Skeletal muscle tissue (tissue), 4 donors: ENCODE measurements around the gene METTL2A. TPM values are rescaled to one million over a fixed set of nuclear protein-coding genes. Genes with fewer than 3 reads are reported as not detected.
A peak's percentile ranks its signal among the peaks of the same experiment; 100 is the strongest.
"Not testable (repeated sequence)": the region's sequence is repeated elsewhere in the genome, so short reads cannot be mapped to it uniquely, and the experiment has no call there.

Experiments used
- H3K27ac ChIP-seq: one replicate; pipeline ENCODE4 v1.7.0; 2013; ENCODE audit warnings: mild to moderate bottlenecking, low read depth, low read length, inconsistent platforms
- H3K27me3 ChIP-seq, 3 donors: one replicate each; pipeline ENCODE4 v1.7.0; 2013; ENCODE audit warnings: low read length in 3 of 3; ENCODE audit not compliant: control insufficient read depth in 3 of 3, insufficient read depth in 3 of 3
- H3K36me3 ChIP-seq, 3 donors: one replicate each; pipeline ENCODE4 v1.7.0; 2013; ENCODE audit warnings: low read length in 3 of 3; ENCODE audit not compliant: control insufficient read depth in 3 of 3, insufficient read depth in 3 of 3
- H3K4me1 ChIP-seq, 3 donors: one replicate each; pipeline ENCODE4 v1.7.0; 2013; ENCODE audit warnings: low read length in 3 of 3, mild to moderate bottlenecking in 3 of 3; ENCODE audit not compliant: control insufficient read depth in 3 of 3, insufficient read depth in 3 of 3
- H3K4me3 ChIP-seq, 3 donors: one replicate each; pipeline ENCODE4 v1.7.0; 2013; ENCODE audit warnings: low read length in 3 of 3
- H3K9ac ChIP-seq, 3 donors: one replicate each; pipeline ENCODE4 v1.7.0; 2013; ENCODE audit warnings: low read length in 3 of 3, mild to moderate bottlenecking in 3 of 3, moderate library complexity in 2 of 3, low read depth in 1 of 3
- H3K9me3 ChIP-seq, 3 donors: one replicate each; pipeline ENCODE4 v1.7.0; 2013; ENCODE audit warnings: low read length in 3 of 3; ENCODE audit not compliant: control insufficient read depth in 3 of 3
- total RNA-seq: library from RNA; depleted of rRNA; stranded (reverse); fragments of >200 nt; gene quantifications from one replicate; pipeline ENCODE4 v1.2.3, GENCODE V29; 2014
- donor health status: Osteomylitis.

Gene METTL2A
- total RNA-seq, 1 donor from 2014 or later = 18.3 TPM

DNA sequence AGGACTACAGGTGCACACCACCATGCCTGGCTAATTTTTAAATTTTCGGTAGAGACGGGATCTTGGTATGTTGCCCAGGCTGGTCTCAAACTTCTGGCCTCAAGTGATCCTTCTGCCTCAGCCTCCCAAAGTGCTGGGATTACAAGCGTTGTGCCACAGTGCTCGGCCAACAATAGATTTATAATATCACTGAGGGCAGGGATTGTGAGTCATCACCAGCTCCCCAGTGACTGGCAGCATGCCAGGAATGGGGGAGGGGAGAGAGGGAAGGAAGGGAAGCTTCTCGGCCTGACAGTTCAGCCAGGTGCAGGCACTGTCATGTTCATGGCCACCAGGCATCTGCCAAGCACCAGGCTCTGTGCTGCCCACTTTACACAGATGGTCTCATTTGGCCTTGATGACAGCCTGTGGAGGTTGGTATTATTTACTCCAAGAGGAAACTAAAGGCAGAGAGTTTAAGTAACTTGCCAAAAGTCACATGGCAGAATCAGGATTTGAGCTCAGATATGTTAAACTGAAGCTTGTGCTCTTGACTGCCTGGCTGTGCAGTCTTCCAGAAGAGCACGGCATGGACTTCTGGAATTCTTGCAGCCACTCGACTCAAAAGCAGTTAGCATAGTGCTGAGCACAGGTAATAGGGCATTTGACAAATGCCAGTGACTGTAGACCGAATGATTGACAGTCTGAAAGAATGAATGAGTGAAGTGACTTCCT, 47.1 kb downstream of the METTL2A start:
- H3K36me3 ChIP-seq, H3K4me1 ChIP-seq, H3K9me3 ChIP-seq, H3K9ac ChIP-seq, H3K4me3 ChIP-seq, H3K27ac ChIP-seq, H3K27me3 ChIP-seq: not testable (repeated sequence)

DNA sequence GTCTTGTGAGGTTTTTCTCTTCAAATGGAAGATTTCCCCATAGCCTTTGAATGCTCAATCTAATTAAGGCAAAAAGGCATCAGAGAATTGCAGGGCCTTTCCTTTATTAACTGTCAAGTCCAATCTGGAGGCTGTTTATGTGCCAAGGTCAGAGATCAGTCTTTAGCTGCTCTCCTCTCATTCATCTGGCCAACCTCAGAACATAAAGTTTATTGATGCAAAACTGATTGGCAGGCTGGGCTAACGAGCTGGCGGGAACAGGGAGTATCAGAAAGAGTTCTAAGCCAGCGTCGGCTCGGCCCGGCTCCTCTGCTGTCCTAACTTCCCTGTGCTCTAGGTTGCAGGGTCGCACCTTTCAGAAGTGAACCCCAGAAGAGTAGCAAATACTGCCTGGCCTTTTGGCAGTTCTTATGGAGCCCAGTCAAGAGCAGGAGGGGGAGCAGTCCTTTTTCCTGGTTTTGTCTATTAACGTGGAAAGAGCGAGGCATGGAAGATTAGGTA, 47.7 kb downstream of the METTL2A start:
- not testable (repeated sequence) for H3K27ac ChIP-seq, H3K9me3 ChIP-seq, H3K4me3 ChIP-seq, H3K27me3 ChIP-seq, H3K36me3 ChIP-seq, H3K9ac ChIP-seq, H3K4me1 ChIP-seq

DNA sequence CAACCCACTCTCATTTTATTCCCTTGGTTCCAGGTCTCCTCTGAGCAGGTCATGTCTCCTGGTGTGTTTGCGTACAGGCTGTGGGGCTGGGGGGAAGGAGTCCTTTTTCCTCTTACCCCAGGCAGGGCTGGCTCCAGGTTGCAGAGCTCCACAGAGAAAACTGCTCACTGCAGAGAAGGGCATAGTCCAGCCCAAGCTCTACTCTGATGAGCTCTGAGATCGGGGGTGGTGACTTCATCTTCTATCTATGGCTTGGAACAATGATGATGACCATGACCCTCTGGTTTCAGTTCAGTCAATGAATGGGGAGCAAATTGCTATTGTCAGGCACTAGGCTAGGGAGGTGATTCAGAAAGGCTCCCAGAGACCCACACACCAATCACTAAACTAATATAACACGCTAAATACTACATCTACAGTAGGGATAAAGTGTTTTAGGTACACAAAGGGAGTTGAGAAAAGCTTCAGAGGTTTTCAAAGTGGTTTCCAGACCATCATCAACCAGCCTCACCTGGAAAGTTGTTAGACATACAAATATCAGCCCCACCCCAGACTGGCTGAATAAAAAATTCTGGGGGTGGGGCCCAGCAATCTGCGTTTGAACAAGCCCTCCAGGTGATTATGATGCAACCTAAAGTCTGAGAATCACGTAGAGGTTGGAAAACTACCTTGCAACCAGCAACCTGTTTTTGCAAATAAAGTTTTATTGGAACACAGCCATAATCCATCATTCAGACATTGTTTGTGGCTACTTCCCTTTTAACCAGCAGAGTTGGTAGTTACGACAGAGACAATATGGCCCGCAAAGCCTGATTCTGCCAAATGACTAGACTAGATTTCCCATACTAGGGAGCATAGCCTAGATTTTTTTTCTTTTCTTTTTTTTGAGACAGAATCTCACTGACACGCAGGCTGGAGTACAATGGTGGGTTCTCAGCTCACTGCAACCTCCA, 49.6 kb downstream of the METTL2A start:
- H3K4me3 ChIP-seq, H3K36me3 ChIP-seq, H3K4me1 ChIP-seq, H3K9ac ChIP-seq, H3K9me3 ChIP-seq, H3K27ac ChIP-seq, H3K27me3 ChIP-seq: not testable (repeated sequence)

DNA sequence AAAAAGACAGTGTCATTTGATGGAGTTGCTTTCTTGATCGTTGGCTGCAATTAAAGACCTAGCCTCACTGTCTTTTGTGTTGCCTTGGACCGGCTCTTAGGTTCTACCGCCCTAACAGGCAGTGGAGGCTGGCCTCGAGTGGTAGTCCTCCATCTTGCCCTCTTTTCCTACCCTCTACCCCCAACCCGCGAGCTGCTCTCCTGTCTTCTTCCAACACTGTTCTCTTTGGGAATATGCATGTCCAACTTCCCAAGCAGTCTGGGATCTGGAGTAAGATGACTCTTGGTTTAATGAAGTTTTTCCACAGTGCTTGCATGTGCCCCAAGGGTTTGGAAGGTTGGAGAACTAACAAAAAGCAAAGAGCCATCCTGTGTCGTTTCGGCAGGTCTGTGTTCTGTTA, 53.4 kb downstream of the METTL2A start:
- not testable (repeated sequence) for H3K27me3 ChIP-seq, H3K36me3 ChIP-seq, H3K9me3 ChIP-seq, H3K27ac ChIP-seq, H3K4me3 ChIP-seq, H3K4me1 ChIP-seq
- H3K9ac ChIP-seq = peak overlapping the region in 1 of 3 donors; percentile 64

DNA sequence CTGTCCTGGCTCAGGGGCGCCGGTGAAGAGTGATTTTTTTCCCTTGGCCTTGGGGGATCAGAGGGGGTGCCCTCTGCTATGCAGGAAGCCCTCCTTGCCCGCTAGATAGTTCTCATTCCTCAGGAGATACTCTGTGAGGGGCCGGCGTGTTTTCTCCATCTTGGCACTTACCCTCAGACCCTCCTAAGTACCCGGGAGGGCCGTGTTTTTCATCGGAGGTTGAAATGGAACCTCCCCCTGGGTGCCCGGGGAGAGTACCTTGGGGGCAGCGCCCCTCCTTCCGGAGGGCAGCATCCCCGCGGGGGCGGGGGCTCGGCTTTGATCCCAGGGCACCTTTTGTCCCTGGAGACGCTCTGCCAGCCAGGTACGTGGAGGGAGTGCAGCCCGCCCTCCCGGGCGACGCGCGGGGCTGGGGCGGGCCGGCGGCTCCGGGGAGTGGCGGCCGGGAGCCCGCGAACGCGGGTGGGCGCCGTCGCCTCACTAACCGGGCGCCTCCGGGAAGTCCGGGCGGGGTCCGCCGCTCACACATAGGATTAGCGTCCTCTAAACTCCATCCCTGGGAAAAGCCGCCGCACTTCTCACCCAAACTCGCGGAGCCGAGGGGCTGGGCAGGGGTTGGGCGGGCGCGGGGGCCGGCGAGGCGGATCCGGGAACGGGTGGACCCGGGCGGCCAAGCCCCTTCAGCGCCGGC, 54.2 kb downstream of the METTL2A start:
- H3K4me3 ChIP-seq = peak overlapping the region; percentile 43 to 60 (median 60)
- not testable (repeated sequence) for H3K36me3 ChIP-seq, H3K9me3 ChIP-seq, H3K27me3 ChIP-seq, H3K4me1 ChIP-seq
- peak overlapping the region in 2 of 3 donors; percentile 64 to 77 for H3K9ac ChIP-seq
- peak overlapping the region; percentile 51 for H3K27ac ChIP-seq

DNA sequence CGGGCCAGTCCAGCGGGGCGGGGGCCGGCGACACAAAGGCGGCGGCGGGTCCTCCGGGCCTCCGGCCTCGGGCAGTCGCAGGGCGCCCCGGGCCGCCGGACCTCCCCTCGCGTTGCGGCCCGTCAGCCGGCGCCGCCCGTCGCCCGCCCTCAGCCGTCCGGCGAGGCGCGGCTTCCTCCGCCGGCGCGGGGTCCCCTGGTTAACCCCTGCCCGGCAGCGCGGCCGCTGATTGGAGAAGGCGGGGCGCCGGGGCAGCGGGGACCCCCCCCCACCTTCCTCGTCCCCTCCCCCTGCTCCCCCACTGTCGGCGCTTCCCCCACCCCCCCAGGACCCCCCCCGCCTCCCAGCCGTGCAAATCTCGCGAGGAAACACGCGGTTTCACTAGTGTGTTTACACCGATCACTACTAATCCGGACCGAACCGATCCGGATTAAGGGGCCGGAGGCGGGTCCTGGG, 54.8 kb downstream of the METTL2A start, which contains the start of gene TLK2:
Gene TLK2 (plus strand): TSS at position 402 of the 456 bp plus-strand sequence. CDS start 2,301 bp downstream, outside the sequence.
- Histone ChIP-seq H3K9ac (peak within 1 kb of the TSS; percentile 79 to 84 (median 81)), H3K9me3 (no peaks in the 10 kb centered on the region), H3K4me3 (peak within 1 kb of the TSS; percentile 64 to 68 (median 67)), H3K27me3 (no peaks in the 10 kb centered on the region), H3K4me1 (peaks cover 0 to 7% (median 5%) of the 10 kb centered on the region in 3 donors), H3K27ac (peak within 1 kb of the TSS; percentile 62), H3K36me3 (peaks cover 0 to 2% (median 0%) of the 10 kb centered on the region in 3 donors)

DNA sequence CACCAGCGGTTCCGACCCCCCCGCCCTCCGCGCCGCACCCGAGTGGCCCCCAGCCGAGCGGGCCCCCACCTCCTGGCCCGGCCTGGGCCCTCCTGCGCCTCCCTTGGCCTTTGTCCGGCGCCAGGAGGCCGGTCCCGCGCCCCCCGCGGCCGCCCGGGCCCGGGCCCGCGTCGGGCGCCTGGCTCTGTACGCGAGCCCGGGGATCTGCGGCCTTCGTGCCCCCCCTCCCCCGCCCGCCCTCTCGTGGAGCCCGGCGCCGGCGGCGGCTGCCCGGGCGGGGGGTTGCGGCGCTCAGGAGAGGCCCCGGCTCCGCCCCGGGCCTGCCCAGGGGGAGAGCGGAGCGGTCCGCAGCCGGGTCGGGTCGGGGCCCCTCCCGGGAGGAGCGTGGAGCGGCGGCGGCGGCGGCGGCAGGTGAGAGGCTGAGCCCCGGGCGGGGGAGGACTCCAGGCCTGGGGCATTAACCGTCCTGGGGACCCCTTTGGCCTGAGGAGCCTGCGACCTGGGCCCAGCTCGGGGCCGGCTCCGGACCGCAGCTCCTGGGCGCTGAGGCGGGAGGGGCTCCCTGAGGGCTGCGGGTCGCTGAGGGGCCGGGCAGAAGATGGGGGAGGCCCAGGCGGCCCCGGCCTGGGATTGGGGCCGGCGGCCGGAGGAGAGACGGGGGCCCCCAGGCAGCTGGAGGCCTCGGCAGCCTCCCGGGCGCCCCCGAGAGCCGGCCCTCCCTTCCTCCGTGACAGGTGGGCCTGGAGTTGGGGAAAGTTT, 55.4 kb downstream of the METTL2A start:
- not testable (repeated sequence) for H3K4me1 ChIP-seq, H3K27me3 ChIP-seq, H3K9me3 ChIP-seq, H3K36me3 ChIP-seq
- Histone ChIP-seq H3K9ac (peak overlapping the region; percentile 79 to 84 (median 81)), H3K27ac (peak overlapping the region; percentile 62), H3K4me3 (peak overlapping the region; percentile 32 to 68 (median 67))

DNA sequence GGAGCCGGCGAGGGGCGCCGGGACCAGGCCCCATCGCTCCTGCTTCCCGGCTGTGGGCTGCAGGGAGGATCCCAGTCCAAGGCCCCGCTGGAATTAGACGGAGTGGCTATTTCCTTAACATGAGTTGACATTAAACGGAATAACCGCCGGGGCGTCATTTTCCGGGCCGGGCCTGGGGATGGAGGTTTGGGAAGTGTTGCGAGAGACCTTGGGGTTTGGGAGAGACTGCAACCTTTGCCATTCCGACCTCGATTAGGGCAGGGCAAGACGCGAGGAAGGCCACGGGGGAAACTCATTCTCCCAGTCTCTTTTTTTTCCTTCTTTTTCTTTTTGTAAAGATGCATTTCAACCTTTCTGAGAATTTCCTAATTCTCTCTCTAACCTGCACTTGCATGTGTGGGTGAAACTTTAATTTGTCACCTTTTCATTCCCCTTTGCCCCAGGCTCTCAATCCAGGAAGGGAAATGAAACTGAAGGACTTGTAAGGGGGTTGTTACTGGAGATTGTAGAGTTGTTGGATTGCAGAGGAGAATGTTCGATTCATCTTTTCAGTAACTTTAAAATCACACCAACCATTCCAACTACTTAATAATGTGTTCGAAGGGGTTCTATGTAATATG, 56.1 kb downstream of the METTL2A start:
- Histone ChIP-seq H3K27ac (peak overlapping the region; percentile 62), H3K4me3 (peak overlapping the region; percentile 64 to 68 (median 67)), H3K9ac (peak overlapping the region; percentile 79 to 84 (median 81))
- not testable (repeated sequence) for H3K9me3 ChIP-seq, H3K27me3 ChIP-seq, H3K36me3 ChIP-seq, H3K4me1 ChIP-seq

DNA sequence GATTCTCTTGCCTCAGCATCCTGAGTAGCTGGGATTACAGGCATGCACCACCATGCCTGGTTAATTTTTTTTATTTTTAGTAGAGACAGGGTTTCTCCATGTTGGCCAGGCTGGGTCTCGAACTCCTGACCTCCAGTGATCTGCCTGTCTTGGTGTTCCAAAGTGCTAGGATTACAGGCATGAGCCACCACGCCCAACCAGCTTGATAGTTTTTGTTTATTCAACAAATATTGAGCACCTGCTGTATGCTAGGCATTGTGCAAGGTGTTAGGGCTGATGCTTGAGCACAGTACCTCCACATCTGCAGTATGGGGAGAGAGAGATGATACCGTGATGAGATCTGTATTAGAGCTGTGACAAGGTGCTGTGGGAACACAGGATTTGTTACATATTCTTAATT, 58.9 kb downstream of the METTL2A start:
- not testable (repeated sequence) for H3K27me3 ChIP-seq, H3K27ac ChIP-seq, H3K4me1 ChIP-seq

More for the DNA sequence above, 58.9 kb downstream of the METTL2A start:
- H3K9ac ChIP-seq, H3K9me3 ChIP-seq, H3K36me3 ChIP-seq, H3K4me3 ChIP-seq: not testable (repeated sequence)
